Activated gamma-delta T cell (primary cell): ENCODE measurements around the gene STARD3NL.

ENCODE experiments used
- DNase-seq: peaks from one replicate; lab custom pipeline; 2025; lab: John Stamatoyannopoulos, UW

The STARD3NL gene

GRCh38 chr7:38182450-38182849, 4.4 kb downstream of the STARD3NL start:
- no peak for DNase-seq

DNA sequence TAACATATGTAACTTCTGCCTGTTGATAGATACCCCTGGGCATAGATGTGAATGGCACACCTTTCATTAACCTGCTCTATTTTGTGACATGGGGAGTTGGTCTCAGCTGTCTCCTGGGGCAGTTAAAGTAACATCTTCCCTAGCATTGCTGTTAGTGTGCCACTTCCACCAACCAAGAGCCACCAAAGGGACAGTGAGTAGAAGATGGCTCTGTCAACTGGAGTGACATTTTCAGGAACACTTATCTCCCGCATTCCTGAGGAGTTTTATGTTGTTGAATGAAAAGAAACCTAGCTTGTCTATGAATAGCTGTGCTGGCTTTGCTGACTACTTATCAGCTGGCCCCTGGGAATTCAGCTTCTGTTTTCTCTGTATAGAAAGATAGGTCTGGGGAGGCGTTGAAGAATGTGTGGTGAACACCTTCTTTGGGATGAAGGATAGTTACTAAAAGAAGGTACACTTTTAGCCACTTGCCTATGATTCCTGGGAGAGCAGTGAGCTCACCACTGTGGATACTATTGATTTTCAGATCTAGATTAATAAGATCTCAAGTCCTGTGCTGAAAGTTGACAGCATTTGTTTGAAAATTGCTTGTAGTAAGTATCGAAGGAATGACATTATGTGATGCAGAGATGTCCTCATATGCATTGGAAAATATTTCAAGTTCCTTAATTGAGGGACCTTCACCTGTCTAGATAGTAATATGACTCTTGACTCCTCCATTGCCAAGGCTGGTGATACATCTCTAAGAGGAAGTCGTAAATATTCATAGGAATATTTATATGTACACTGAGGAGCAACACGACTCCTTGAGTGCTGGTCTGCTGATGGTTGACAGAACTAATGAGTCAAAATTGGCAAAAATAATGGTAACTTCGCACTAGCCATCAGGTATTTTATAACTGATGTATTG, 7.6 kb downstream of the STARD3NL start:
- DNase-seq: no peak

- no peak for DNase-seq
Measured at GRCh38 chr7:38186593-38187314, 8.7 kb downstream of the STARD3NL start.

DNA sequence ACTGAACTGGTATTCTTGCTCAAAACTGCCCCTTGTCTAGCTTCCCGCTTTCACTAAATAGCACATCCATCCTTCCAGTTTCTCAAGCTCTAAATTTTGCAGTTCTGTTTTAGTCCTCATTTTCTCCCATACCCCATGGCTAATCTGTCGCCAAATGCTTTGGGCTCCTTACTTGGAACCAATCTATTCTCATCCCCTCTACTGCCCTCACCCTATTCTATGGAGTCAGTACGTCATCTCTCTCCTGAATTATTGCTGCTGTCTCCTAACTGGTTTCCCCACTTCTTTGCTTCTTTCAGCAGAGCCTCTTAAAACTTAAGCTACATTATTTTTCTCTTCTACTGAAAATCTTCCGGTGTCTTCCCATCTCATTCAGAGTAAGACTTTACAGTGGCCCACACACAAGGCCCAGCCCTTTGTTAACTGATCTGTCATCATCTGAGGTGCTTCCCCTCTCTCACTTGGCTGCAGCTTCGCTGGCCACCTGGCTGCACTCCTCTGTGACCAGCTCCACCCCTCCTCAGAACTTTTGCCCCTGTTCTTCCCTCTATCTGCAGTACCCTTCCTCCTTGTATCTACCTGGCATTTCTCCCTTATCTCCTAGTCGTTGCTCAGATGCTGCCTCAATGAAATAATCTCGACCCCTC, 9.9 kb downstream of the STARD3NL start:
- DNase-seq: no peak

DNA sequence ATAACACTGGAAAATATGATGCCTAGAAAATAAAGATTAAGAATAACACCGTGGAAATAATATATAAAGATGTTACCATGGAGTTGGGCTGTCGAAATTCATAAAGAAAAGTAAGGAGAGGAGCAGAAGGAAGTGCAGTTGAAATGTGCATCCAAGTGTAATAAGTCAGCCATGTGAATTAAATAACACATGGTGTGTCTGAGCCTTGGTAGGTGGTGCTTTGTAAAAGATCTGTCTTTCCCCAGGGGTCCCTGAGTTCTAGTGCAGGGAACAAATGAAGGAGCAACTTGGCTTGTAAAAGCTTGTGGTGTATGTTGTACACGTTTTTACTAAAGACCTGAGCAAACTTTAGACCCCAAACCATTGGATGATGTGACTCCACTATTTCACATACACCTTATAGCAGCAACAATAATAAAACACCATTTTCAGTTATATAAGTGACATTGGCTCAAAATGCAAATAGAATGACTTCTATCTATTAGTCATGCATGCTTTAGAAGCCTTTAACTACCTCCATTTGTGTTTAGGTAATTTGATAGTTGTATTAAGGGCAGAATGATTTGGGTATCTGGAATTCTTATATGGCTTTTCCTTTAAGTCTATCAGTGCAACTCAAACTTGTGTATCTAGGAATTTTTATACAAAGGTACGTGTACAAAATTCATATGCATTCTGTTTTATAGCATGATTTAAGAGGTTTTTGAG, 11.3 kb downstream of the STARD3NL start:
- DNase-seq: no peak

GRCh38 chr7:38190011-38190410, 12.0 kb downstream of the STARD3NL start:
- DNase-seq: no peak

GRCh38 chr7:38191791-38192190, 13.7 kb downstream of the STARD3NL start:
- no peak for DNase-seq

GRCh38 chr7:38192327-38192726, 14.3 kb downstream of the STARD3NL start:
- no peak for DNase-seq

GRCh38 chr7:38195804-38196595, 18.0 kb downstream of the STARD3NL start:
- no peak for DNase-seq

DNA sequence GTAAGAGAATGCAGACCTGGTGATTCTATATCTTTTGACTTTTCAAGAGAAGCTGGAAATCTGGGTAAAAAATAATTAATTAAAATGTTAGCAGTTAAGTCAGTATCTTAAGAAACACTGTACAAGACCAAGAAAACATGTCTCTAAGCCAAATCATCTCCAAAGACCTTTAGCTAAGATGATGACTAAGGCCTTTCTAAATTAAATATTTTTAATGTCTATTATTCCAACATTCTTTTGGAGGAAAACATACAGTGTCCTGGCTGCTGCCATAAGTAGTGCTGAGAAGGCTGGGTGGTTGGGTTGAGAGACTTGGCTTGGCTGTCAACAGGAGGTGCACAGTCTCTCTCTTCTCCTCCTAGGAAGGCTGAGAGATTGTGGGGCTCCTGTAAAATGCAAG, 20.3 kb downstream of the STARD3NL start:
- no peak for DNase-seq

GRCh38 chr7:38199154-38199553, 21.1 kb downstream of the STARD3NL start:
- no peak for DNase-seq

GRCh38 chr7:38199782-38200181, 21.7 kb downstream of the STARD3NL start:
- DNase-seq: no peak

- no peak for DNase-seq
Measured at GRCh38 chr7:38206071-38206470, 28.0 kb downstream of the STARD3NL start.

- DNase-seq: no peak
Measured at GRCh38 chr7:38207843-38208242, 29.8 kb downstream of the STARD3NL start.

GRCh38 chr7:38211486-38211885, 33.4 kb downstream of the STARD3NL start:
- no peak for DNase-seq

DNA sequence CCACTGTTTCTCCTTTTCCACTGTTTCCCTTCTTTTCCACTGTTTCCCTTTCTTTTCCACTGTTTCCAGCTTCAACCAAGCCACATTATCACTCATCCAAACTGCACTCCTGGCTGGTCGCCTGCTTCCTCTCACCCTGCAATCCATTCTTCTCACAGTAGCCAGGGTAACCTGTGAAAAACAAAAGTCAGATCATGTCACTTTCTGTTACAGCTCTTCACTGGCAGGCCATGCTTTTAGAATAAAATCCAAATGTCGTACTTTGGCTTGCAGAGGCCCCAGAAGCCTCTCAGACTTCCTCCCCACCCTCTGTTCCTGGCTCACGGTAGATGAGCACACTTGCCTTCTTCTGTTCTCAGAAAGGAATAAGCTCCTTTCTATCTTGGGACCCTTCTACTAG, 33.9 kb downstream of the STARD3NL start:
- DNase-seq: no peak

DNA sequence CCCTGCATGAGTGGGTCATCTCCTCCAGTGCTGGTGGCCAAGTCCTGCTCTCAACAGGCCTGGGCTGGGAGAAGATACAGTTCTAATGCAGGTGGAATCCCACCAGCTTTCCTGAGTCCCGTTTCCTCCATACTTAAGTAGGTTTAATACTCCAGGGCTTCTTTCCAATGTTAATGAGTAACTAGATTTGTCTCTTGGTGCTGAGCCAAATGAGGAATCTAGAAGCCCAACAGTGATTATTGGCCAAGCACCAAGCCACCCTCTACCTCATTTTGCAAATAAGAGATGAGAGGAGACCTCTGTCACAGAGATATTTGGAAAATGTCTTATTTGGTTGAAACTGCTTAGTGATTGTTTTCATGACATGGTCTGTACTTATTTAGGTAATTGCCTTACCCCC, 37.1 kb downstream of the STARD3NL start:
- DNase-seq: no peak

DNA sequence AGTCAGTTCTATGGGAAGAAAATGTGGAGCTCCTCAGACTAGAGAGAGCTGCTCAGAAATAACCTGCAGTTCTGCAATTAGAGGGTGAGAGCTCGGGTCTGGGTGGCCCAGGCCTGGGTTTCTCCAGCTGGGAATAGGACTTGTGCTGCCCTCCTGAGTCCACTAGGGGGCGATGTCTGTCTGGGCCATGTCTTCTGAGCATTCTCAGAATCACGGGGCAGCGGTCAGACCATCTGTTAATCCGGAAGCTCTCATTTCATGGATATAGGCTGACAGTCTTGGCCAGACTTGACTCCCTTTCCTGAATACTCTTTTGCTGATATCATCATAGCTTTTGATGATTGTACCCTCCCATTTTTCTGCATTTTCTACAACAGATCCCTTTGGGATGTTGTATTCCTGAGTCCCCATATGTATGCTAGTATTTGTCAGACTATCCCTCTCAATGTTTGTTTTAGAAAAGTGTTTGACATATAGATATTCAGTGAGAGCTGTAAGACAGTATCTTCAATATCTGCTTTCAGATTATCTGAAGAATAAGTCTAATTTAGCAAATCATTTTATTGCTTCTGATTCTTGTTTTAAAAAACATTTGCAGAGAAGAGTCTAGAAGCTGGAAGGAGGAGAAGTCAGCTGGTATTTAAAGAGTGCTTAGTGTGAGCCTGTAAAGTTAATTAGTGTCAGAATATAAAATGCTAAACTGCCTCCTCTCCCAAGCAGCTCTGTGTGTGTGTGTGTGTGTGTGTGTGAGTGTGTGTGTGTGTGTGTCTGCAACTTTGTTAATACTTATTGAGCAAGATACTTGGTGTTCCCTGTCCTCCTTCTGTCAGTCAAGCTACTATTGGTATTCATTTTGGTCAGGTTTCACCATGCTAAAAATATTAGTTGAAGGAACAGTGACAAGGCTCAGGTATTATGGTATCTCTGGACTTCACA, 38.0 kb downstream of the STARD3NL start:
- no peak for DNase-seq

DNA sequence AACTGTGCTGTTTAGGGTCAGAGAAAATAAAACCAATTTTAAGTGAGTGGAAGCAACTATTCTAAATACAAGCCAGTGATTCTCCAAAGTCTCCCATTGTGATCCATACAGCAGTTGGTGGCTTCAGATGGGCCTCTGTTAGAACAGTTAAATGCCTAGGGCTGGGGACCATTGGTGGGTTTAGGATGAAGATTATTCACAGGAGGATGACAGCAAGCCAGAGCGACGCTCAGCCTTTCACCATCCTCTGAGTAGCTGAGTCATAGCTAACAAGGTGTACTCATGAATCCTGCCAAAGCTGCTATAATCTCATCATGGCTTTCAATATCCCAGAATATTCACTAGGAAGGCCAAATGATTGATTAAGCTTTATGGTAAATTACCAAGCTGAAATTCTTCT, 39.6 kb downstream of the STARD3NL start:
- DNase-seq: no peak

DNA sequence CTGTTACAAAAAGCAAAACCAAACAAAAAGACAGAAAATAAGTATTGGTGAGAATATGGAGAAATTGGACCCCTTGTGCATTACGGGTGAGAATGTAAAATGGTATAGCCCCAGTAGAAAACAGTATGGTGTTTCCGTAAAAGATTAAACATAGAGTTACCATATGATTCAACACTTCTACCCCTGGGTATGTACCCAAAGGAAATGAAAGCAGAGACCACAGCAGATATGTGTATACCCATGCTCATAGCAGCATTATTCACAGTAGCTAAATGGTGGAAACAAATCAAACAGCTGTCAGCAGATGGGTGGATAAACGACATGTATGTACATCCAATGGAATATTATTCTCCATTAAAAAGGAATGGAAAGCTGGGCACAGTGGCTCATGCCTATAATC, 42.4 kb downstream of the STARD3NL start:
- no peak for DNase-seq
